ENCODE results near the gene SMURF2. TPM values are rescaled to one million over a fixed set of nuclear protein-coding genes. Genes with fewer than 3 reads are reported as not detected.

SMURF2 gene
- polyA plus RNA-seq, 1 of the 3 experiments (the other 2 are of a cell fraction) = 36.6 TPM

DNA sequence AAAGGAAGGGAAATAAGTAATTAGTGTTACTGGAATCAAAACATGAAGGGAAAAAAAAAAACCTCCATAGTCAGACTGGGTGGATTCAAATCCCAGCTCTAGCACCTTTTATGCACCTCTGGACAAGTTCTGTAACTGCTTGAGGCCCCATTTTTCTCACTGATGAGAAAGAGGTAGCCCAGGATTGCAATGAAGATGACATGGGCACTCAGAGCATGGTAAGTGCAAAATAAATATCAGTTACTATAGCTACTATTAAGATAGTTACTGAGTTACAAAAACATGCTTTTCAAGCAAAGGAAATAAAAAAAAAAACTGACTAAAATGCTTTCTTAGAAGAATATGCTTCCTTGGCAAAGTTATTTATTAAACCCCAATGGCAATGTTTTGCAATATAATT, 96.5 kb downstream of the SMURF2 start (continued):
- TF ChIP-seq, protein P1, sequence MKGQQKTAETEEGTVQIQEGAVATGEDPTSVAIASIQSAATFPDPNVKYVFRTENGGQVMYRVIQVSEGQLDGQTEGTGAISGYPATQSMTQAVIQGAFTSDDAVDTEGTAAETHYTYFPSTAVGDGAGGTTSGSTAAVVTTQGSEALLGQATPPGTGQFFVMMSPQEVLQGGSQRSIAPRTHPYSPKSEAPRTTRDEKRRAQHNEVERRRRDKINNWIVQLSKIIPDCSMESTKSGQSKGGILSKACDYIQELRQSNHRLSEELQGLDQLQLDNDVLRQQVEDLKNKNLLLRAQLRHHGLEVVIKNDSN (IDR thresholded peaks at IDR 0.05; ENCODE audit: borderline replicate concordance, low read depth) = no peak

- DNase-seq = no peak
- TF ChIP-seq TEAD4 (IDR thresholded peaks at IDR 0.05; ENCODE audit: borderline replicate concordance, insufficient read depth) (no peak), JUND (IDR thresholded peaks at IDR 0.05) (no peak), CTCF (IDR thresholded peaks at IDR 0.05) (no peak), FOXM1 (IDR thresholded peaks at IDR 0.05; ENCODE audit: low read depth) (no peak), NRF1 (IDR thresholded peaks at IDR 0.05; ENCODE audit: low read depth, low read length) (no peak), FOXJ3 (CRISPR knock-in tag; IDR thresholded peaks at IDR 0.05) (no peak), GABPA (IDR thresholded peaks at IDR 0.05; ENCODE audit: low read depth) (no peak), CHD2 (IDR thresholded peaks at IDR 0.05; ENCODE audit: low read length, partially characterized antibody) (no peak), RFX5 (IDR thresholded peaks at IDR 0.05; ENCODE audit: low read length) (no peak), EZH2phosphoT487 (IDR thresholded peaks at IDR 0.05; ENCODE audit: borderline replicate concordance, low read depth) (no peak), SMC3 (IDR thresholded peaks at IDR 0.05; ENCODE audit: low read depth, low read length) (no peak)
- TF ChIP-seq, protein P2, sequence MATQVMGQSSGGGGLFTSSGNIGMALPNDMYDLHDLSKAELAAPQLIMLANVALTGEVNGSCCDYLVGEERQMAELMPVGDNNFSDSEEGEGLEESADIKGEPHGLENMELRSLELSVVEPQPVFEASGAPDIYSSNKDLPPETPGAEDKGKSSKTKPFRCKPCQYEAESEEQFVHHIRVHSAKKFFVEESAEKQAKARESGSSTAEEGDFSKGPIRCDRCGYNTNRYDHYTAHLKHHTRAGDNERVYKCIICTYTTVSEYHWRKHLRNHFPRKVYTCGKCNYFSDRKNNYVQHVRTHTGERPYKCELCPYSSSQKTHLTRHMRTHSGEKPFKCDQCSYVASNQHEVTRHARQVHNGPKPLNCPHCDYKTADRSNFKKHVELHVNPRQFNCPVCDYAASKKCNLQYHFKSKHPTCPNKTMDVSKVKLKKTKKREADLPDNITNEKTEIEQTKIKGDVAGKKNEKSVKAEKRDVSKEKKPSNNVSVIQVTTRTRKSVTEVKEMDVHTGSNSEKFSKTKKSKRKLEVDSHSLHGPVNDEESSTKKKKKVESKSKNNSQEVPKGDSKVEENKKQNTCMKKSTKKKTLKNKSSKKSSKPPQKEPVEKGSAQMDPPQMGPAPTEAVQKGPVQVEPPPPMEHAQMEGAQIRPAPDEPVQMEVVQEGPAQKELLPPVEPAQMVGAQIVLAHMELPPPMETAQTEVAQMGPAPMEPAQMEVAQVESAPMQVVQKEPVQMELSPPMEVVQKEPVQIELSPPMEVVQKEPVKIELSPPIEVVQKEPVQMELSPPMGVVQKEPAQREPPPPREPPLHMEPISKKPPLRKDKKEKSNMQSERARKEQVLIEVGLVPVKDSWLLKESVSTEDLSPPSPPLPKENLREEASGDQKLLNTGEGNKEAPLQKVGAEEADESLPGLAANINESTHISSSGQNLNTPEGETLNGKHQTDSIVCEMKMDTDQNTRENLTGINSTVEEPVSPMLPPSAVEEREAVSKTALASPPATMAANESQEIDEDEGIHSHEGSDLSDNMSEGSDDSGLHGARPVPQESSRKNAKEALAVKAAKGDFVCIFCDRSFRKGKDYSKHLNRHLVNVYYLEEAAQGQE (IDR thresholded peaks at IDR 0.05; ENCODE audit: low read depth, low read length) = no peak
- Histone ChIP-seq H3K4me1 (ENCODE audit: control insufficient read depth in 1 of 2, insufficient read depth in 2 of 2, low read depth in 1 of 2, low read length in 1 of 2) (no peaks in the 10 kb centered on the region), H3F3A (replicated peaks; ENCODE audit: insufficient read depth) (peaks cover 71% of the 10 kb centered on the region), H3K4me3 (ENCODE audit: low read depth in 2 of 2, low read length in 1 of 2) (no peak overlapping the region), H2AFZ (ENCODE audit: low read depth) (no peak overlapping the region), H3K9me2 (no peaks in the 10 kb centered on the region), H3K36me3 (replicated peaks in 1 of 2; ENCODE audit: control insufficient read depth in 1 of 2, insufficient read depth in 2 of 2, low read length in 1 of 2) (peaks cover 45 to 81% of the 10 kb centered on the region in 2 experiments), H3K4me2 (no peak overlapping the region), H3K9me3 (no peaks in the 10 kb centered on the region), H3K27ac (ENCODE audit: low read depth in 2 of 2, low read length in 1 of 2) (peak overlapping the region in 1 of 2 experiments; percentile 54; a peak in 1 of 4 replicates), H3K9ac (no peak overlapping the region), H4K20me1 (ENCODE audit: insufficient read depth) (peaks cover 19% of the 10 kb centered on the region; the same call in 1 of the 2 replicates), H3K27me3 (ENCODE audit: insufficient read depth) (no peaks in the 10 kb centered on the region), H3K79me2 (ENCODE audit: insufficient read depth) (peaks cover 88% of the 10 kb centered on the region)
- CTCF ChIA-PET = interaction anchor here (0.6 to 0.7 kb wide), 2 partner anchors 11 to 26 kb away, joined by 3 read pairs; no protein-coding TSS in a partner anchor
- WGBS (ENCODE audit: low lambda C conversion rate) = 98% methylated on average over 1 of the region's 1 CpG
- POLR2A ChIA-PET = no interaction called here
These were observed 98.0 kb downstream of the SMURF2 start for GRCh38 chr17:64564098-64564497.
